Measurements from ENCODE around the gene TERB1.
A peak's percentile ranks its signal among the peaks of the same experiment; 100 is the strongest.

TERB1 gene

DNA sequence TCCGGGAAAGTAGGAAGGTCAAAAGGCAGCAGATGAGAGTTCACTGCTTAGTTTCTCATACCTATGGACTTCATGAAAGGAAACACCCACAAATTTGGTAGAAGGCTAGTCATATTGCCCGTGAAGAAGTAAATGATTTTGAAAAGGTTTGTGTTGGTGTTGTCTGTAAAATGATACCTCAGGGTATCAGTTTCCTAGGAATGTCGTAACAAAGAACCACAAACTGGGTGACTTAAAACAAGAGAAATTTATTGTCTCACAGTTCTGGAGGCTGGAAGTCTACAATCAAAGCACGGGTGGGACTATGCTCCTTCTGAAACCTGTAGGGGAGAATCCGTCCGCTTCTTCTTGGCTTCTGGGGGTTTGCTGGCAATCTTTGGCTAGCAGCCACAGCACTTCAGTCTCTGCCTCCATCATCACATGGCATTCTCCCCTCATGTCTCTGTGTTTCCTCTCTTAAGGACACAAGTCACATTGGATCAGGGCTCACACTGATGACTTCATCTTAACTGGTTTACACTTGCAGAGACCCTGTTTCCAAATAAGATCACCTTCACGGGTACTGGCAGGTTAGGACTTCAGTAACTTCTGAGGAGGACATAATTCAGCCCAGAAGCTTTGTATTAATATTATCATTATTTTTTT, 31.4 kb upstream of the TERB1 start:
- TF ChIP-seq CTCF (IDR thresholded peaks at IDR 0.05; ENCODE audit: low read depth, low read length): no peak
- no peak for TF ChIP-seq MYC (IDR thresholded peaks at IDR 0.05; ENCODE audit: low read depth, low read length)
- TF ChIP-seq, protein P1, sequence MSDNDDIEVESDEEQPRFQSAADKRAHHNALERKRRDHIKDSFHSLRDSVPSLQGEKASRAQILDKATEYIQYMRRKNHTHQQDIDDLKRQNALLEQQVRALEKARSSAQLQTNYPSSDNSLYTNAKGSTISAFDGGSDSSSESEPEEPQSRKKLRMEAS (IDR thresholded peaks at IDR 0.05; ENCODE audit: low read depth, low read length): peak; percentile 38; the same call in 1 of the 2 replicates
- TF ChIP-seq POLR2A (IDR thresholded peaks at IDR 0.05; ENCODE audit: extremely low read depth, insufficient read length): no peak
- DNase-seq (ENCODE audit: low read depth): peak; percentile 28
- H3K4me3 ChIP-seq (ENCODE audit: low read depth, low read length): no peak overlapping the region

DNA sequence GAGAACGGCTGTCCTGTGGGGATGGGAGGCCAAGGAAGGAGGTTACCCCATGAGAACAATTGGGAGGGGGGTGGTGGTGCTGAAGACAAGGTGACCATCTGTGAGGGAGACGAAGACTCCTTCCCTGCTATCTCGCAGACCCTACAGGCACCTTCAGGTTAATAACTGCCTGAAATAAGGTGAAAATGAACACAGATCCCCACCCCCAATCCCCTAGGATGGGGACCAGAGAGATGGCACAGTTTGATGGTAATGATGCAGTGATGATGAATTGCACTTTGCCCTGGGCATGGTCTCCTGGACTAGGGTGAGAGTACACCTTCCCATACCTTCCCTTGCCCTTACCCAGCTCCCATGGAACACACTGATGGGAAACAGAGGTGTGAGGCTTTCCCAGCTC, 30.8 kb upstream of the TERB1 start:
- TF ChIP-seq CTCF (IDR thresholded peaks at IDR 0.05; ENCODE audit: low read depth, low read length): no peak
- TF ChIP-seq, protein P1 (IDR thresholded peaks at IDR 0.05; ENCODE audit: low read depth, low read length): no peak
- TF ChIP-seq POLR2A (IDR thresholded peaks at IDR 0.05; ENCODE audit: extremely low read depth, insufficient read length): no peak
- no peak for TF ChIP-seq MYC (IDR thresholded peaks at IDR 0.05; ENCODE audit: low read depth, low read length)
- H3K4me3 ChIP-seq (ENCODE audit: low read depth, low read length): no peak overlapping the region
- no peak for DNase-seq (ENCODE audit: low read depth)

DNA sequence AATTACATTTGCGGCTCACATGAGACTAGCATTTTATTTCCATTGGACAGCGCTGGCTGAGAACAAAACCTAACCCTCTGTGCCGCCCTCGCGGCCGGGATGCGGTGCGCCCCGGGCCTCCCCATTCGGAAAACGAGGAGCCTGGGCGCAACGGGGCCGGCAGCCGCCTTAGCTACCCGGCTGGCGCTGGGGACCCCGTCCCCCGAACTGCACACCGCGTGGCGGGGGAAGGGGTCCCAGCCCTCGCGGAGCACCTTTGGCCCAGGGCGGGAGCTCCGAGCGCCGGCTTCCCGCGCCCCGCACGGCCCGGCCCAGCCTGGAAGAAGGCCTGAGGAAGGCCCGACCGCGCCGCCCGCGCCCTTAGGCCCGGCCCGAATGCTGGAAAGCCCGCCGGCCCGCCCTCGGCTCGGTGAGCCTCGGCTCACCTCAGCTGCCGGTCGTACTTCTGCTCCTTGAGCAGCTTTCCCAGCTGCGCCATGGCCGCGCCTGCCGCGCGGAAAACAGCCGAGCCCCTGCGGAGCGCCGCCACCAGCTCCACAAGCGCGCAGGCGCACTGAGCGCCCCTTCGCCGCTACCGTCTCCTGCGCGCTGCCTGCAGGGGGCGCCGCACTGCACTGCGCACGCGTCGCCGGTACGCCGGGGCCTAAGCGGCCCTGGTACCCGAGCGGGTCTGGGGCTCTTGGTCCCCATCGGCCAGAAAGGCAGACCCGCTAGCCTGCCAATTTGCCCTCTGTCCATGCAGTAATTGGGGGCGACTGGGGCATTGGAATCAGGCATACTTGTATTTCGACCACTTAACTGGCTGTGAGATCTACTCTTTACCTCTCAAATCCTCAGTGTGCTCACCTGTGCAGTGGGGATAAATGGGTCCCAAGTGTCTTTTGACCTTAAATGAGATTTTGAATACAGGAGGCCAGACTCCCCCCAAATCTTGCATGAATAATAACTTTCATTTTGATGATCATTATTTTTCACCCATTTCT, 29.3 kb upstream of the TERB1 start, which contains the start of gene NAE1:
NAE1 (minus strand) TSS at position 555 of the 983 bp plus-strand sequence; CDS start at position 478, 77 bp downstream.
- TF ChIP-seq, protein P1 (IDR thresholded peaks at IDR 0.05; ENCODE audit: low read depth, low read length): peak; percentile 75
- TF ChIP-seq POLR2A (IDR thresholded peaks at IDR 0.05; ENCODE audit: extremely low read depth, insufficient read length) (peak; percentile 96), CTCF (IDR thresholded peaks at IDR 0.05; ENCODE audit: low read depth, low read length) (peak; percentile 94), MYC (IDR thresholded peaks at IDR 0.05; ENCODE audit: low read depth, low read length) (peak; percentile 84)
- DNase-seq (ENCODE audit: low read depth): peak; percentile 94

DNA sequence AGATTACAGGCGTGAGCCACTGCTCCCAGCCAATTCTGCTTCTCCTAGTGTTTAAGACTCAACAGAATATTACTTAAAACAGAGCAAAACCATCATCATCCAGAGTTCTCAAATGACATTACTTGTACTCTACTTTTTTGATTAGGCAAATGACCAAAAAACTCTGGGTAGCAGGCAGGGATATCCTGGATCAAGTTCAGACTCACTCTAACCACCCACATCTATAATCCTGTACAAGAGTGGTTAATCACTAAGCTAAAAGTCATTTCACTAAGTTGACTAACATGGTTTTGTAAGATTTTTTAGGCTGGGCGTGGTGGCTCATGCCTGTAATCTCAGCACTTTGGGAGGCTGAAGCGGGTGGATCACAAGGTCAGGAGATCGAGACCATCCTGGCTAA, 22.6 kb upstream of the TERB1 start:
- H3K4me3 ChIP-seq (ENCODE audit: low read depth, low read length): no peak overlapping the region
- TF ChIP-seq CTCF (IDR thresholded peaks at IDR 0.05; ENCODE audit: low read depth, low read length): no peak
- TF ChIP-seq, protein P1 (IDR thresholded peaks at IDR 0.05; ENCODE audit: low read depth, low read length): no peak
- TF ChIP-seq POLR2A (IDR thresholded peaks at IDR 0.05; ENCODE audit: extremely low read depth, insufficient read length): no peak
- no peak for TF ChIP-seq MYC (IDR thresholded peaks at IDR 0.05; ENCODE audit: low read depth, low read length)
- DNase-seq (ENCODE audit: low read depth): no peak

More for the DNA sequence above, 29.3 kb upstream of the TERB1 start, which contains the start of gene NAE1:
- H3K4me3 ChIP-seq (ENCODE audit: low read depth, low read length): peak within 1 kb of the TSS; percentile 91

GRCh38 chr16:66814734-66815133, 13.3 kb upstream of the TERB1 start:
- TF ChIP-seq, protein P1 (IDR thresholded peaks at IDR 0.05; ENCODE audit: low read depth, low read length): no peak
- TF ChIP-seq POLR2A (IDR thresholded peaks at IDR 0.05; ENCODE audit: extremely low read depth, insufficient read length): no peak
- TF ChIP-seq CTCF (IDR thresholded peaks at IDR 0.05; ENCODE audit: low read depth, low read length): no peak
- TF ChIP-seq MYC (IDR thresholded peaks at IDR 0.05; ENCODE audit: low read depth, low read length): no peak
- no peak for DNase-seq (ENCODE audit: low read depth)
- no peak overlapping the region for H3K4me3 ChIP-seq (ENCODE audit: low read depth, low read length)
